Measurements from ENCODE around the gene GMIP. TPM values are rescaled to one million over a fixed set of nuclear protein-coding genes. Genes with fewer than 3 reads are reported as not detected.
A peak's percentile ranks its signal among the peaks of the same experiment; 100 is the strongest.

The GMIP gene
- total RNA-seq, 1 experiment from 2014 or later = 6.3 TPM

DNA sequence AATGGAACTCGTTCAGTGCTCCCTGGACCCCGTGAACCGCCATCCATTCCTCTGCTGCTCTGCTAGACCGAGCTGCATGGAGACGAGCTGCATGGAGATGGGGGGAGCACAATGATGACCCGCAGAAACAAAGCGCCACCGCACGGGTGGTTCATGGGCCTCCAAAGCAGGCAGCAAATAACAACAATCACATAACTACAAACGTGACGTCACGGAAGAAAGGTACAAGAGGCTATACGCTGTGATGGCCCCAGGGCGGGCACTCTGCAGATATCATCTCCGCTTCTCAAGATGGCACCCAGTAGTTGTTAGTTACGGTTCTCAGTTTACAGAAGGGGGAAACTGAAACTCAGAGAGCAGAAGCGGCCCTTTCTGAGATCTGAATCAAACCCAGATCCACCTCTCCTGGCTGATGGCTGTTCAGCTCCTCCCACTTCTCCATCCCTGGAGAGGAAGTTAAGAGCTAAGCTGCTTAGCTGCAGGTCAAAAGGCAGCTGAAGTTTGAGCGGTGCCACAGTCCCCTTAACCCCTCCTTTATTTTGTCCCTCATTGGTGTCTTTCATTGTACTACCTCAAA lies 18.3 kb upstream of the GMIP start:
- Histone ChIP-seq H3K4me2 (ENCODE audit: low read length) (peak overlapping the region; percentile 98), H3K4me1 (ENCODE audit: insufficient read depth, low read length) (peaks cover 11% of the 10 kb centered on the region), H3K9ac (ENCODE audit: low read length) (no peak overlapping the region), H3K9me3 (ENCODE audit: low read length) (no peaks in the 10 kb centered on the region), H3F3A (ENCODE audit: low read length, unreplicated experiment) (no peaks in the 10 kb centered on the region), H3K4me3 (ENCODE audit: low read length) (peak overlapping the region; percentile 94), H3K79me2 (ENCODE audit: low read length) (peaks cover 35% of the 10 kb centered on the region), H3K27me3 (ENCODE audit: low read length) (no peaks in the 10 kb centered on the region), H3K36me3 (ENCODE audit: low read depth, low read length) (peaks cover 27% of the 10 kb centered on the region), H3K9me2 (replicated peaks; ENCODE audit: low read length) (no peaks in the 10 kb centered on the region), H3K27ac (ENCODE audit: low read length) (no peak overlapping the region), H2AFZ (ENCODE audit: low read length) (no peak overlapping the region), H4K20me1 (ENCODE audit: low read length) (0 out of 2 replicates have a peak, but pooled peaks cover 7% of the 10 kb centered on the region)
- no peak for ATAC-seq
- no peak for TF ChIP-seq EZH2 (IDR thresholded peaks at IDR 0.05; ENCODE audit: low read length, unreplicated experiment)
- no peak for TF ChIP-seq EZH2phosphoT487 (IDR thresholded peaks at IDR 0.05; ENCODE audit: borderline replicate concordance, low read length)
- ChIA-PET POLR2A (ENCODE audit: unreplicated experiment) (no interaction called here), CTCF (no interaction called here)
- DNase-seq = no peak
- BruUV-seq (replicated peaks) = no TSS peak
- intact Hi-C loops (cut with micrococcal nuclease) = no loop called here

DNA sequence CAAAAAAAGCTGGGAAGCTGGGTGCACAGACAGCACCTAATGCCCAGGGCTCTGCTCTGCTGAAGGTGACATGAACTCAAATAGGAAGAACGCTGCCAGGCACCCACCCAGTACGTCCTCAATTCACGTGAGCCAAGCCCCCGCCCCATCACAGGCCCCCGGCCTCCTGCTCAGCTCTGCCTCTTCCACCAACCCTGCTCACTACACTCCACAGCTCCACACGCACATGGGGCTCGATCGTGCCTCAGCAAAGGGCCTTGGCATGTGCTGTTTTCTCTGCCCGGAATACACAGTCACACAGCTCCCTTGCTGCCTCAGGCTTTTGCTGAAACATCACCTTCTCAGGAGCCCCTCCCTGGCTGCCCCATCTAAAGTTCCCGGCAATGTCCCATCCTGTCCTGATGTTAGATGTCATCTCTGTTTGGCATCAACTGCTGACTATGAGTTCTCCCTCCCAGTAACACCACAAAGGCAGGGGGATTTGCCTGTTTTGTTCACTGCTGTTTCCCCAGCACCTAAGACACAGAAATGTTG lies 17.8 kb upstream of the GMIP start:
- POLR2A ChIA-PET (ENCODE audit: unreplicated experiment) = no interaction called here
- ATAC-seq (no peak), DNase-seq (no peak)
- peaks cover 32% of the 10 kb centered on the region for H3K36me3 ChIP-seq (ENCODE audit: low read depth, low read length)
- intact Hi-C loops (cut with micrococcal nuclease) = no loop called here
- CTCF ChIA-PET = no interaction called here
- H3K27ac ChIP-seq (ENCODE audit: low read length) = no peak overlapping the region
- H3K4me1 ChIP-seq (ENCODE audit: insufficient read depth, low read length) = peaks cover 11% of the 10 kb centered on the region
- peak overlapping the region; percentile 98 for H3K4me2 ChIP-seq (ENCODE audit: low read length)
- peaks cover 35% of the 10 kb centered on the region for H3K79me2 ChIP-seq (ENCODE audit: low read length)
- H3F3A ChIP-seq (ENCODE audit: low read length, unreplicated experiment) = no peaks in the 10 kb centered on the region
- TF ChIP-seq EZH2 (IDR thresholded peaks at IDR 0.05; ENCODE audit: low read length, unreplicated experiment) (no peak), EZH2phosphoT487 (IDR thresholded peaks at IDR 0.05; ENCODE audit: borderline replicate concordance, low read length) (no peak)
- TF ChIP-seq, protein P1, sequence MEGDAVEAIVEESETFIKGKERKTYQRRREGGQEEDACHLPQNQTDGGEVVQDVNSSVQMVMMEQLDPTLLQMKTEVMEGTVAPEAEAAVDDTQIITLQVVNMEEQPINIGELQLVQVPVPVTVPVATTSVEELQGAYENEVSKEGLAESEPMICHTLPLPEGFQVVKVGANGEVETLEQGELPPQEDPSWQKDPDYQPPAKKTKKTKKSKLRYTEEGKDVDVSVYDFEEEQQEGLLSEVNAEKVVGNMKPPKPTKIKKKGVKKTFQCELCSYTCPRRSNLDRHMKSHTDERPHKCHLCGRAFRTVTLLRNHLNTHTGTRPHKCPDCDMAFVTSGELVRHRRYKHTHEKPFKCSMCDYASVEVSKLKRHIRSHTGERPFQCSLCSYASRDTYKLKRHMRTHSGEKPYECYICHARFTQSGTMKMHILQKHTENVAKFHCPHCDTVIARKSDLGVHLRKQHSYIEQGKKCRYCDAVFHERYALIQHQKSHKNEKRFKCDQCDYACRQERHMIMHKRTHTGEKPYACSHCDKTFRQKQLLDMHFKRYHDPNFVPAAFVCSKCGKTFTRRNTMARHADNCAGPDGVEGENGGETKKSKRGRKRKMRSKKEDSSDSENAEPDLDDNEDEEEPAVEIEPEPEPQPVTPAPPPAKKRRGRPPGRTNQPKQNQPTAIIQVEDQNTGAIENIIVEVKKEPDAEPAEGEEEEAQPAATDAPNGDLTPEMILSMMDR (conservative IDR thresholded peaks at IDR 0.05; ENCODE audit: low read depth, low read length) = no peak
- BruUV-seq (replicated peaks) = no TSS peak
- no peaks in the 10 kb centered on the region for H3K9me3 ChIP-seq (ENCODE audit: low read length)
- no peak overlapping the region; the same call in 1 of the 2 replicates for H3K4me3 ChIP-seq (ENCODE audit: low read length)
- no peaks in the 10 kb centered on the region for H3K9me2 ChIP-seq (replicated peaks; ENCODE audit: low read length)
- H3K27me3 ChIP-seq (ENCODE audit: low read length) = no peaks in the 10 kb centered on the region
- H2AFZ ChIP-seq (ENCODE audit: low read length) = no peak overlapping the region
- no peak overlapping the region for H3K9ac ChIP-seq (ENCODE audit: low read length)
- H4K20me1 ChIP-seq (ENCODE audit: low read length) = 0 out of 2 replicates have a peak, but pooled peaks cover 7% of the 10 kb centered on the region

DNA sequence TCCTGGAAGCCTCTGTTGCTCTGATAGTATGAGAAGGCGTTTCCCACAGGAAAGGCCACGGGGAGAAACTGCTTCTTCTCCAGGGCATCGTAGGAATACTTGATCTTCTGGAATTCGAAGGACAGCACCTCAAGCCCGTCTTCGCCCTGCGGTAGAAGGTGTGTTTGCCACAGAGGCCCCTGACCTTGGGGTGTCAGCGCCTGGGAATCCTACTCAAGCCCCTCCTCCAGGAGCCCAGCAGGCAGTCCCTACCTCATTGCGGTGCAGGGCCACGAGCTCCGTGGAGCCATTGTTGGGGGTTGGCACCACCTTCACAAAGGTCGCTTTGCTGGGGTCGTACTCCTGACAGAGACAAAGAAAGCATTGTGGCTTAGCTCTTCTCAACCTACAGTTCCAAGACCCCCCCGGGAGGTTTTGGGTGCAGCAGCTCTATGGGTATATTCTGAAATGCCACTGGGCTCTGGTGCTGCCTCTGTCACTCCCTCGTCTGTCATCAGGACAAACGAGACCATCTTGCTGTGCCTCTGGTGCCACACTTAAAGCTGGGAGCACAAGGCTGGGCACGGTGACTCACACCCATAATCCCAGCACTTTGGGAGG lies 16.3 kb upstream of the GMIP start:
- POLR2A ChIA-PET (ENCODE audit: unreplicated experiment) = no interaction called here
- TF ChIP-seq EZH2 (IDR thresholded peaks at IDR 0.05; ENCODE audit: low read length, unreplicated experiment) = no peak
- TF ChIP-seq EZH2phosphoT487 (IDR thresholded peaks at IDR 0.05; ENCODE audit: borderline replicate concordance, low read length) = no peak
- TF ChIP-seq, protein P1 (conservative IDR thresholded peaks at IDR 0.05; ENCODE audit: low read depth, low read length) = no peak
- H3K4me2 ChIP-seq (ENCODE audit: low read length) = no peak overlapping the region

More for the DNA sequence above, 16.3 kb upstream of the GMIP start:
- Histone ChIP-seq H2AFZ (ENCODE audit: low read length) (no peak overlapping the region), H3K4me1 (ENCODE audit: insufficient read depth, low read length) (peaks cover 11% of the 10 kb centered on the region), H3K4me3 (ENCODE audit: low read length) (no peak overlapping the region), H3K27me3 (ENCODE audit: low read length) (no peaks in the 10 kb centered on the region), H3K9me2 (replicated peaks; ENCODE audit: low read length) (no peaks in the 10 kb centered on the region), H3K79me2 (ENCODE audit: low read length) (peaks cover 35% of the 10 kb centered on the region), H3K9ac (ENCODE audit: low read length) (no peak overlapping the region), H3K36me3 (ENCODE audit: low read depth, low read length) (peaks cover 47% of the 10 kb centered on the region), H3K27ac (ENCODE audit: low read length) (no peak overlapping the region), H3F3A (ENCODE audit: low read length, unreplicated experiment) (no peaks in the 10 kb centered on the region), H3K9me3 (ENCODE audit: low read length) (no peaks in the 10 kb centered on the region), H4K20me1 (ENCODE audit: low read length) (0 out of 2 replicates have a peak, but pooled peaks cover 7% of the 10 kb centered on the region)
- ATAC-seq = no peak
- intact Hi-C loops (cut with micrococcal nuclease) = no loop called here
- BruUV-seq (replicated peaks) = no TSS peak
- no peak for DNase-seq
- CTCF ChIA-PET = no interaction called here

Data from PC-3 (cell line).